ENCODE data around the gene SPSB2. TPM values are rescaled to one million over a fixed set of nuclear protein-coding genes. Genes with fewer than 3 reads are reported as not detected.

The SPSB2 gene
- total and polyA plus RNA-seq, 2 donors (not counting 1 experiment from before 2014, with no cell fraction given), result 9.4 to 16.0 TPM

- CTCF ChIA-PET, result interaction anchor here (0.8 to 6.7 kb wide), 17 partner anchors 8 to 314 kb away, joined by 3 to 136 read pairs (median 4); partner anchors contain the start of genes C1RL, COPS7A, GNB3 and MLF2
- H3K27me3 Mint-ChIP-seq, result no peaks in the 10 kb centered on the region
- peaks cover 23% of the 10 kb centered on the region for H3K4me1 Mint-ChIP-seq
- Histone ChIP-seq H3K4me3 (ENCODE audit: control extremely low read depth in 1 of 5, extremely low read depth in 1 of 5, insufficient read depth in 1 of 5, low read depth in 2 of 5, low read length in 4 of 5) (peak within 1 kb of the TSS; percentile 85 to 98 (median 92)), H3K27ac (ENCODE audit: low read length in 2 of 2) (peak within 1 kb of the TSS; percentile 91), H3K79me2 (ENCODE audit: control insufficient read depth, insufficient read depth, low read length) (peaks cover 31% of the 10 kb centered on the region), H3K9me3 (ENCODE audit: control extremely low read depth in 1 of 3, control insufficient read depth in 2 of 3, insufficient read depth in 1 of 3, low read length in 2 of 3) (no peaks in the 10 kb centered on the region), H3K9ac (ENCODE audit: low read length) (peak within 1 kb of the TSS; percentile 87), H3K36me3 (replicated peaks in 1 of 2; ENCODE audit: control extremely low read depth in 1 of 2, control insufficient read depth in 1 of 2, extremely low read depth in 1 of 2, insufficient read depth in 2 of 2, low read length in 1 of 2) (peaks cover 0 to 18% of the 10 kb centered on the region in 2 experiments), H4K20me1 (ENCODE audit: control insufficient read depth, insufficient read depth, low read length, poor library complexity, severe bottlenecking) (peaks cover 5% of the 10 kb centered on the region), H3K27me3 (replicated peaks in 1 of 4; ENCODE audit: control extremely low read depth in 1 of 4, control insufficient read depth in 3 of 4, insufficient read depth in 4 of 4, low read length in 3 of 4) (no peaks in the 10 kb centered on the region), H3K4me2 (replicated peaks; ENCODE audit: low read depth, low read length, poor library complexity, severe bottlenecking) (peak within 1 kb of the TSS; percentile 87), H3K4me1 (ENCODE audit: control insufficient read depth in 2 of 2, insufficient read depth in 2 of 2, low read length in 2 of 2) (peaks cover 6 to 23% of the 10 kb centered on the region in 2 donors), H2AFZ (ENCODE audit: insufficient read depth, low read depth, low read length, poor library complexity, severe bottlenecking) (peak within 1 kb of the TSS; percentile 80)
- intact Hi-C loops (cut with micrococcal nuclease), result loop anchor here (1.0 to 5.0 kb wide), 5 partner anchors 16 to 294 kb away; partner anchors contain the start of genes IFFO1, MLF2 and PTMS
- POLR2A ChIA-PET, result interaction anchor here (0.5 to 5.3 kb wide), 21 partner anchors 10 to 381 kb away, joined by 3 to 49 read pairs (median 4); partner anchors contain the start of genes C12orf57, COPS7A, GAPDH and LPCAT3
- 0% methylated on average over 29 of the region's 37 CpGs for WGBS (ENCODE audit: insufficient coverage)
- H3K27ac Mint-ChIP-seq, result peak within 1 kb of the TSS; percentile 93
- ATAC-seq (ENCODE audit: low read depth) (peak; percentile 42), DNase-seq (peak; percentile 96)
- no peaks in the 10 kb centered on the region for H3K9me3 Mint-ChIP-seq (ENCODE audit: insufficient read depth)
- no peak for TF ChIP-seq CTCF (IDR thresholded peaks at IDR 0.05)
- TF ChIP-seq EZH2 (IDR thresholded peaks at IDR 0.05; ENCODE audit: borderline replicate concordance, insufficient read depth, low read depth, low read length, poor library complexity, severe bottlenecking), result no peak
- H3K4me3 Mint-ChIP-seq, result peak within 1 kb of the TSS; percentile 92
Observed at GRCh38 chr12:6851153-6851920, 21.8 kb downstream of the SPSB2 start, which contains the start of gene CDCA3. Gene CDCA3, minus strand, starts transcription at chr12:6851286. Its CDS starts 334 bp downstream, at chr12:6850952.

Measured in B cell (primary cell).